AG10803 (cell line): ENCODE measurements around the gene MS4A4A.

ENCODE experiments used
- DNase-seq: peaks from one replicate; pipeline ENCODE4 v3.0.0; 2010; ENCODE audit warnings: low read depth
- H3K4me3 ChIP-seq: 2 replicates; pipeline ENCODE4 v1.5.1; 2011; ENCODE audit warnings: mild to moderate bottlenecking, low read length, control low read depth
- TF ChIP-seq, protein P1 (sequence below): conservative IDR thresholded peaks from 2 replicates; pipeline ENCODE4 v1.5.1; 2011; ENCODE audit warnings: mild to moderate bottlenecking, low read length, control low read depth, inconsistent platforms

MS4A4A gene

DNA sequence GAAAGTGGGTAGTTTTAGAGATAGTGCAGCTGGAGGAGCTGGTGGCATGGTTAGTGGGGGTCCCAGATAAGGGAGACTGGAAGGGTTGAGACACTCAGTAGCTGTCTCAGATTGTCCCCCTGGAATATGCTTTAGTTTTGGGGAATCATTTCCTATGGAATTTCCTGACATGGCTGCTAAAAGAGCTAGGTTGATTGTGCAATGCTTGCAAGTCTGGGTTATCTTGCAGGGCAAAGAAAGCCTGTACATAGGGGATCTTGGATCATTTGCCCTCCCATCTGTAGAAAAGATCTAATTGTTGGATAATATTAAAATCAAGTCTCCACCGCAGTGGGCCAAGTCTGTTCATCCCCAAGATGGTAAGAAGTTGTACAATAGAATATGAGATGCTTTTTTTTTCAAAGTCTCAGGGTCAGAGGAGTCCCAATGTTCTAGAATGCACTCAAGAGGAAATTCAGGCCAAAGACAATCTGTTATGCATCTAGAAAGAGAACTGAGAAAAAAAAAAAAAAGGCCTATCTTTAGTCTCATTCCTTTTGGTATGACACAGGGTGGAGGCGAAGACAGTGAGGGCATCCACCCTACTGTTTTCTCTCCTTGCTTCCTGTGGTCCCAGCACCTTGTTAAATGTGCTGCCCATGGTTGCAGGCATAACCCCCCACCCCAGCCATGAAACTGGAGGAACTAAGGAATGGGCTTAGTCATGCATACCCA, 66.8 kb downstream of the MS4A4A start:
- TF ChIP-seq, protein P1, sequence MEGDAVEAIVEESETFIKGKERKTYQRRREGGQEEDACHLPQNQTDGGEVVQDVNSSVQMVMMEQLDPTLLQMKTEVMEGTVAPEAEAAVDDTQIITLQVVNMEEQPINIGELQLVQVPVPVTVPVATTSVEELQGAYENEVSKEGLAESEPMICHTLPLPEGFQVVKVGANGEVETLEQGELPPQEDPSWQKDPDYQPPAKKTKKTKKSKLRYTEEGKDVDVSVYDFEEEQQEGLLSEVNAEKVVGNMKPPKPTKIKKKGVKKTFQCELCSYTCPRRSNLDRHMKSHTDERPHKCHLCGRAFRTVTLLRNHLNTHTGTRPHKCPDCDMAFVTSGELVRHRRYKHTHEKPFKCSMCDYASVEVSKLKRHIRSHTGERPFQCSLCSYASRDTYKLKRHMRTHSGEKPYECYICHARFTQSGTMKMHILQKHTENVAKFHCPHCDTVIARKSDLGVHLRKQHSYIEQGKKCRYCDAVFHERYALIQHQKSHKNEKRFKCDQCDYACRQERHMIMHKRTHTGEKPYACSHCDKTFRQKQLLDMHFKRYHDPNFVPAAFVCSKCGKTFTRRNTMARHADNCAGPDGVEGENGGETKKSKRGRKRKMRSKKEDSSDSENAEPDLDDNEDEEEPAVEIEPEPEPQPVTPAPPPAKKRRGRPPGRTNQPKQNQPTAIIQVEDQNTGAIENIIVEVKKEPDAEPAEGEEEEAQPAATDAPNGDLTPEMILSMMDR: no peak
- no peak for DNase-seq
- H3K4me3 ChIP-seq: no peak overlapping the region

DNA sequence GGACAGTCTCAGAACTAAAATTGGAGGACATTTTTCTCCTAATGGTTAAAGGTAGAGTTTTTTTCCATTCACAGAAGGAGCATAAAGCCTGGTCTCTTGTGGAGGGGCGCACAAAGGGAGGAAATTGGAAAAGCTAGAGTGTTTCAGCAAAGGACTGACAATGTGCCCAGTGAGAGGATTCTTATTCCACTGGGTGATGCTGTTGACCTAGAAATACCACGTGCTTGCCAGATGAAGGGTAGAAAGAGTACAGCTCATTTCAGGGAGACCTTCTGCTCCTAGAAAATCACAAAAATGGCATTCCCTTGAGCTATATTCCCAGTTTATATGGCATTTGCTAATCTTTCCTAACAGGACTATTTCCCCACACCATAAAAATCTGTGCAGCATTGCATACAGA, 67.7 kb downstream of the MS4A4A start:
- TF ChIP-seq, protein P1: no peak
- no peak overlapping the region for H3K4me3 ChIP-seq
- no peak for DNase-seq

DNA sequence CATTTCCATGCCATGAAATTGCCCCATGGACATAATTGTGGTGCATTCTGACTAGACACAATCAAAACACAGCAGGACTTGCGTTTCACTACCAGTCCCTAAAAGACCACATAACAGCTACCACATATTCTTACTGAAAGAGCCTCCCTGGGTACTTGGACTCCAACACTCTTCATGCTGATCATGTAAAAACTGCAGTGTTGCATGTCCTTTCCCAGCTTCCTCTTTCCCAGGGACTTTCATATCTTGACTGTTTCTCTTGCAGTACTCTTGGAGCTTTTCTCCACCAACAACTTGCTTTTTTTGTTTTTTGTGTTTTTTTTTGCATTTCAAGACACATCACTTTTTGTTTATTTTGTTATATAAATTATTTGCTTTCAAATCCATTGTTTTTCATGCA, 69.5 kb downstream of the MS4A4A start:
- H3K4me3 ChIP-seq: no peak overlapping the region
- TF ChIP-seq, protein P1: no peak
- DNase-seq: no peak

DNA sequence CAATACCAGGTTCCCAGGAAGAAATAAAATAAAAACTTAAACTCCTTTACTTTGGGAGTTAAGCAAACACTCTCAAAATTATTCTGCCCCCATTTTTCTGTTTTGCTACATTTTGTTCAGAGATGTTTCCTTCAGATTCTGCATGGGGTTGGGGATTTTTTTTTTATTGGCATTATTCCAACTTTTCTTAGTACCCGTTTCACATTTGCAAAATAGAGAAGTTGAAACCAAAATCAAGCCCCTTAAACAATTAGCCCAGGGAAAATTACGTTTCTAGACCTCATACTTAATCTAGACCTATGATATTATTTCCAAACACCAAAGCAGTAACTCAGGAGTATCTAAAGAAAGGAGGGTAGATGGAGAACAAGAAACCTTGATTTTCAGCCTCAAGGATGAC, 77.3 kb downstream of the MS4A4A start:
- H3K4me3 ChIP-seq: no peak overlapping the region
- DNase-seq: no peak
- TF ChIP-seq, protein P1: no peak
